HepG2 (cell line): ENCODE results near the gene NR1H2. TPM values are rescaled to one million over a fixed set of nuclear protein-coding genes. Genes with fewer than 3 reads are reported as not detected.

Source experiments
- ATF1 ChIP-seq: IDR thresholded peaks from 2 replicates; pipeline ENCODE4 v1.6.1; 2016; ENCODE audit warnings: mild to moderate bottlenecking, control low read depth
- BCL6 ChIP-seq: IDR thresholded peaks from 2 replicates; pipeline ENCODE4 v1.6.1; 2016; ENCODE audit warnings: missing genetic modification reagents, missing compliant biosample characterization
- MAF1 ChIP-seq: sonication (generic); formaldehyde crosslinking; IDR thresholded peaks from 2 replicates; pipeline ENCODE4 v1.5.0; 2020; ENCODE audit warnings: missing genetic modification reagents, borderline replicate concordance
- PRDM15 ChIP-seq: sonication (generic); formaldehyde crosslinking; IDR thresholded peaks from 2 replicates; pipeline ENCODE4 v1.4.0; 2020; ENCODE audit warnings: missing genetic modification reagents
- SIX4 ChIP-seq: sonication (generic); formaldehyde crosslinking; IDR thresholded peaks from 2 replicates; pipeline ENCODE4 v1.4.0; 2020; ENCODE audit warnings: missing genetic modification reagents
- TERF1 ChIP-seq: sonication (generic); formaldehyde crosslinking; IDR thresholded peaks from 2 replicates; pipeline ENCODE4 v1.8.0; 2022; ENCODE audit warnings: mild to moderate bottlenecking, missing genetic modification reagents, moderate library complexity
- TGIF2 ChIP-seq: IDR thresholded peaks from 2 replicates; pipeline ENCODE4 v1.6.1; 2016; ENCODE audit warnings: control low read depth, missing compliant biosample characterization
- ZHX2 ChIP-seq, 2 experiments: sonication (generic) in 1 of 2; formaldehyde crosslinking in 1 of 2; IDR thresholded peaks; 2 replicates each; pipeline versions ENCODE4 v1.6.1 to v1.9.0; 2014 to 2022; ENCODE audit warnings: antibody characterized with exemption in 1 of 2, borderline replicate concordance in 1 of 2, inconsistent platforms in 1 of 2, low read depth in 1 of 2, missing genetic modification reagents in 1 of 2
- ZMAT3 ChIP-seq: sonication (generic); formaldehyde crosslinking; conservative IDR thresholded peaks from 2 replicates; pipeline ENCODE4 v1.7.0; 2021; ENCODE audit warnings: missing genetic modification reagents
- ZNF10 ChIP-seq: sonication (generic); formaldehyde crosslinking; IDR thresholded peaks from 2 replicates; pipeline ENCODE4 v1.4.0; 2020; ENCODE audit warnings: mild to moderate bottlenecking, low read depth, missing genetic modification reagents, borderline replicate concordance
- ZNF264 ChIP-seq: sonication (generic); formaldehyde crosslinking; IDR thresholded peaks from 2 replicates; pipeline ENCODE4 v1.4.0; 2020; ENCODE audit warnings: missing genetic modification reagents
- ZNF30 ChIP-seq: sonication (generic); formaldehyde crosslinking; IDR thresholded peaks from 2 replicates; pipeline ENCODE4 v1.5.0; 2020; ENCODE audit warnings: mild to moderate bottlenecking, missing genetic modification reagents
- ZNF331 ChIP-seq: sonication (generic); formaldehyde crosslinking; IDR thresholded peaks from 2 replicates; pipeline ENCODE4 v1.4.0; 2020; ENCODE audit warnings: missing genetic modification reagents
- ZNF337 ChIP-seq: sonication (generic); formaldehyde crosslinking; IDR thresholded peaks from 2 replicates; pipeline ENCODE4 v1.5.1; 2020; ENCODE audit warnings: missing genetic modification reagents, low read depth, mild to moderate bottlenecking, borderline replicate concordance
- ZNF619 ChIP-seq: sonication (generic); formaldehyde crosslinking; IDR thresholded peaks from 2 replicates; pipeline ENCODE4 v1.4.0; 2020; ENCODE audit warnings: mild to moderate bottlenecking, missing genetic modification reagents
- ZNF790 ChIP-seq: sonication (generic); formaldehyde crosslinking; IDR thresholded peaks from 2 replicates; pipeline ENCODE4 v1.8.0; 2022; ENCODE audit warnings: missing genetic modification reagents, mild to moderate bottlenecking, borderline replicate concordance
- polyA plus RNA-seq, 8 experiments: library from polyadenylated mRNA; depleted of rRNA in 3 of 8; stranded (reverse) in 7 of 8; unstranded in 1 of 8; fragments of >200 nt; fragmentation: Illumina TruSeq in 4 of 8; extraction: Trizol in 4 of 8; gene quantifications; 2 replicates each; pipeline versions ENCODE4 v1.2.1 to v1.2.3, GENCODE V29; 2011 to 2016; ENCODE audit warnings: low read depth in 4 of 8, missing spikeins in 1 of 8, mixed read lengths in 1 of 8; ENCODE audit not compliant: insufficient read depth in 1 of 8
- total RNA-seq, 5 experiments: library from RNA; depleted of rRNA; stranded (reverse); fragments of >200 nt; fragmentation: Illumina TruSeq; extraction: Trizol; gene quantifications; 2 replicates each; pipeline ENCODE4 v1.2.3, GENCODE V29; 2016; ENCODE audit warnings: low read depth in 1 of 5
- TF ChIP-seq, protein P1 (sequence below): IDR thresholded peaks from 2 replicates; pipeline ENCODE4 v1.6.1; 2016; ENCODE audit warnings: mild to moderate bottlenecking, missing biosample characterization, missing genetic modification reagents

Gene NR1H2
- total and polyA plus RNA-seq, 2 of the 13 experiments (the other 11 are each of a cell fraction or from before 2014, with no cell fraction given) = 10.3 to 13.5 TPM

DNA sequence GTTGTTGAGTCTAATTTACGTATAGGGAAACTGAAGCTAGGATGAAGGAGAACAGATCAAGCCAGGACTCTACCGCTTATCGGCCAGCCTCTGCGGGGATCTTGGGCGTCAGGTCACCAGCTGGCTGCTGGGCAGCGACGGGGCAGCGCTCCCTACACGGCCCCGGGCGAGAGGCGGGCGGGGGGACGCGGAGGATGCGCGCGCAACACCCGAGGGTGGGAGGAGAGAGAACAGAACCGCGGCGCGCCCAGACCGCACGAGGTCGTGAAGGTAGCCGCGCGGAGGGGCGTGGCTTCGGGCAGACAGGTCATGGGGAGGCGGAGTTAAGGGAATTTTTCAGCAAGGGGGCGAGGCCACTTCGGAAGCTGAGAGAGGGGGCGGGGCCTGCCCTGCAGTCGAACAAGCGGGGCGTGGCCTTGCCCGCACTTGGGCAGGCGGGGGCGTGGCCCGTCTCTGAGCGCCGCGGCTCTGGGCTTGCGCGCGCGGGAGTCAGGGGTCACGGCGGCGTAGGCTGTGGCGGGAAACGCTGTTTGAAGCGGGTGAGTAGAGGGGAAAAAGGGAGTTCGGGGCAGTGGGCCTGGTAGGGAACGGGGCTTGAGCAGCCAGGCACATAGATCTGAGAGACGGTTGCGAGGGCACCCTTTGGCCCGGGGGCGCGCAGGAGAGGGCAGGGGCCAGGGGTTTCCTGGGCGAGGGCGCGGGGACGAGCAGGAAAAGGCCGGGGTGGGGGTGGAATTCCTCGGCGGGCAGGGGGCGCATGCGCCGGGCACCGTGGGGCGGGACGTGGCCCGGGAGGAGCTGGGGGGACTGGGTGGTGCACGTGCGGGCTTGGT, 7.8 kb downstream of the NR1H2 start, which contains the start of gene POLD1 (continued):
- TF ChIP-seq ZHX2 (IDR thresholded peaks at IDR 0.05; ENCODE audit: low read depth) (no peak), ZHX2 (CRISPR knock-in tag; IDR thresholded peaks at IDR 0.05; ENCODE audit: borderline replicate concordance) (no peak), PRDM15 (CRISPR knock-in tag) (no peak), ZNF619 (CRISPR knock-in tag) (0 out of 2 replicates have a peak, but pooled peaks have one; percentile 2), TGIF2 (peak; percentile 35; the same call in 1 of the 2 replicates), MAF1 (no peak), ZNF337 (CRISPR knock-in tag) (0 out of 2 replicates have a peak, but pooled peaks have one; percentile 74), ZNF331 (CRISPR knock-in tag) (no peak), SIX4 (CRISPR knock-in tag) (no peak), ZNF790 (CRISPR knock-in tag) (no peak), ATF1 (no peak), TERF1 (CRISPR knock-in tag) (no peak), ZMAT3 (CRISPR knock-in tag) (peak; percentile 51; the same call in 1 of the 2 replicates), ZNF264 (CRISPR knock-in tag) (0 out of 2 replicates have a peak, but pooled peaks have one; percentile 47), ZNF10 (CRISPR knock-in tag) (no peak), BCL6 (CRISPR knock-in tag) (peak; percentile 6; the same call in 1 of the 2 replicates), ZNF30 (CRISPR knock-in tag) (no peak)
- TF ChIP-seq, protein P1, sequence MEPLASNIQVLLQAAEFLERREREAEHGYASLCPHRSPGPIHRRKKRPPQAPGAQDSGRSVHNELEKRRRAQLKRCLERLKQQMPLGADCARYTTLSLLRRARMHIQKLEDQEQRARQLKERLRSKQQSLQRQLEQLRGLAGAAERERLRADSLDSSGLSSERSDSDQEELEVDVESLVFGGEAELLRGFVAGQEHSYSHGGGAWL = 0 out of 2 replicates have a peak, but pooled peaks have one; percentile 53
